Liver (tissue), 9 donors: ENCODE results near the gene MGAT1. TPM values are rescaled to one million over a fixed set of nuclear protein-coding genes. Genes with fewer than 3 reads are reported as not detected.
A peak's percentile ranks its signal among the peaks of the same experiment; 100 is the strongest.
"Not testable (repeated sequence)": the region's sequence is repeated elsewhere in the genome, so short reads cannot be mapped to it uniquely, and the experiment has no call there.

Experiments used
- DNase-seq: peaks from one replicate; pipeline ENCODE4 v3.0.0-alpha.2; 2017; ENCODE audit warnings: low spot score
- H3K27ac ChIP-seq, 2 donors: one replicate each; pipeline ENCODE4 v1.7.0; 2013; ENCODE audit warnings: inconsistent platforms in 2 of 2, low read length in 2 of 2, control low read depth in 1 of 2, low read depth in 1 of 2, mild to moderate bottlenecking in 1 of 2
- H3K27me3 ChIP-seq, 4 donors: one replicate each; pipeline versions ENCODE4 v1.6.1 to v1.7.0; 2013; ENCODE audit warnings: low read length in 3 of 4, inconsistent platforms in 1 of 4, mild to moderate bottlenecking in 1 of 4, moderate library complexity in 1 of 4; ENCODE audit not compliant: control insufficient read depth in 4 of 4, insufficient read depth in 4 of 4
- H3K36me3 ChIP-seq, 4 donors: one replicate each; pipeline versions ENCODE4 v1.6.1 to v1.7.0; 2013; ENCODE audit warnings: low read length in 3 of 4, mild to moderate bottlenecking in 3 of 4, low read depth in 1 of 4, moderate library complexity in 1 of 4; ENCODE audit not compliant: control insufficient read depth in 4 of 4, insufficient read depth in 3 of 4
- H3K4me1 ChIP-seq, 4 donors: one replicate each; pipeline versions ENCODE4 v1.6.1 to v1.7.0; 2013; ENCODE audit warnings: low read length in 3 of 4, mild to moderate bottlenecking in 3 of 4, moderate library complexity in 1 of 4; ENCODE audit not compliant: control insufficient read depth in 4 of 4, insufficient read depth in 4 of 4
- H3K4me3 ChIP-seq, 3 donors: one replicate each; pipeline versions ENCODE4 v1.6.1 to v1.7.0; 2013; ENCODE audit warnings: low read length in 3 of 3, control low read depth in 1 of 3, low read depth in 1 of 3, mild to moderate bottlenecking in 1 of 3
- H3K9ac ChIP-seq, 2 donors: one replicate each; pipeline ENCODE4 v1.7.0; 2013; ENCODE audit warnings: low read length in 2 of 2, mild to moderate bottlenecking in 2 of 2, moderate library complexity in 2 of 2, control low read depth in 1 of 2, low read depth in 1 of 2
- H3K9me3 ChIP-seq, 4 donors: one replicate each; pipeline versions ENCODE4 v1.6.1 to v1.7.0; 2013; ENCODE audit warnings: low read length in 3 of 4; ENCODE audit not compliant: control insufficient read depth in 4 of 4
- ATF3 ChIP-seq: IDR thresholded peaks from 2 replicates; pipeline ENCODE4 v1.6.1; 2016; ENCODE audit warnings: antibody characterized with exemption
- CTCF ChIP-seq: fragments of 150-350 bp; IDR thresholded peaks from 2 replicates; pipeline ENCODE4 v1.5.1; 2017; ENCODE audit warnings: improper control_type of control experiment, low read depth, low read length; ENCODE audit not compliant: missing input control
- EGR1 ChIP-seq, 2 donors: IDR thresholded peaks; 2 replicates each; pipeline ENCODE4 v1.6.1; 2016 to 2018; ENCODE audit warnings: antibody characterized with exemption in 2 of 2, low read depth in 2 of 2
- GABPA ChIP-seq, 2 donors: IDR thresholded peaks in 1 of 2; conservative IDR thresholded peaks in 1 of 2; 2 replicates each; pipeline ENCODE4 v1.6.1; 2016; ENCODE audit warnings: antibody characterized with exemption in 2 of 2, mild to moderate bottlenecking in 1 of 2, moderate library complexity in 1 of 2
- HNF4A ChIP-seq, 2 donors: conservative IDR thresholded peaks; 2 replicates each; pipeline ENCODE4 v1.6.1; 2016; ENCODE audit warnings: antibody characterized with exemption in 2 of 2, mild to moderate bottlenecking in 2 of 2
- HNF4G ChIP-seq: IDR thresholded peaks from 2 replicates; pipeline ENCODE4 v1.6.1; 2016; ENCODE audit warnings: antibody characterized with exemption
- JUND ChIP-seq, 2 donors: IDR thresholded peaks; 2 replicates each; pipeline ENCODE4 v1.6.1; 2016; ENCODE audit warnings: antibody characterized with exemption in 2 of 2
- NR2F2 ChIP-seq: IDR thresholded peaks from 2 replicates; pipeline ENCODE4 v1.6.1; 2016; ENCODE audit warnings: antibody characterized with exemption
- RAD21 ChIP-seq, 2 donors: IDR thresholded peaks; 2 replicates each; pipeline ENCODE4 v1.6.1; 2016; ENCODE audit warnings: antibody characterized with exemption in 2 of 2, mild to moderate bottlenecking in 2 of 2
- REST ChIP-seq: IDR thresholded peaks from 2 replicates; pipeline ENCODE4 v1.6.1; 2016; ENCODE audit warnings: antibody characterized with exemption, mild to moderate bottlenecking
- SP1 ChIP-seq: IDR thresholded peaks from 2 replicates; pipeline ENCODE4 v1.6.1; 2018; ENCODE audit warnings: antibody characterized with exemption, mild to moderate bottlenecking
- TAF1 ChIP-seq: conservative IDR thresholded peaks from 2 replicates; pipeline ENCODE4 v1.6.1; 2016; ENCODE audit warnings: antibody characterized with exemption, mild to moderate bottlenecking
- WGBS: extraction: QIAGEN DNeasy Blood & Tissue Kit; methylation state at CpG from one replicate; pipeline ENCODE4 v1.1.7; 2013; 5-methylcytosine and 5-hydroxymethylcytosine counted together
- polyA plus RNA-seq, 2 donors: library from polyadenylated mRNA; stranded (reverse) in 1 of 2; unstranded in 1 of 2; fragments of 200-250 nt in 1 of 2; fragments of >200 nt in 1 of 2; fragmentation: Nextera tagmentation in 1 of 2; extraction: Ambion mirVana in 1 of 2; gene quantifications; one replicate each; pipeline versions ENCODE4 v1.2.1 to v1.2.3, GENCODE V29; 2013 to 2015
- total RNA-seq, 2 donors: library from RNA; depleted of rRNA; stranded (reverse); fragments of >200 nt; gene quantifications; one replicate each; pipeline ENCODE4 v1.2.3, GENCODE V29; 2014
- donor health status: healthy.
- donor health status: healthy.
- donor health status: healthy.
- donor health status: healthy.
- donor health status: healthy.

MGAT1 gene
- total and polyA plus RNA-seq, 4 donors, result 73.0 to 125 (median 97.7) TPM

GRCh38 chr5:180790524-180790923 is 12.1 kb downstream of the MGAT1 start:
- peaks cover 13 to 34% (median 26%) of the 10 kb centered on the region in 4 donors for H3K36me3 ChIP-seq
- no peak overlapping the region for H3K9ac ChIP-seq

GRCh38 chr5:180790020-180790419 is 12.6 kb downstream of the MGAT1 start:
- Histone ChIP-seq H3K27ac (no peak overlapping the region), H3K4me1 (peaks cover 2 to 17% (median 5%) of the 10 kb centered on the region in 4 donors), H3K9me3 (no peaks in the 10 kb centered on the region), H3K27me3 (no peaks in the 10 kb centered on the region), H3K4me3 (no peak overlapping the region), H3K9ac (no peak overlapping the region), H3K36me3 (peaks cover 13 to 34% (median 26%) of the 10 kb centered on the region in 4 donors)
- DNase-seq, result no peak
- peak in 1 of 2 donors; percentile 15 for TF ChIP-seq RAD21 (IDR thresholded peaks at IDR 0.05)
- no peak for TF ChIP-seq EGR1 (IDR thresholded peaks at IDR 0.05; ENCODE audit: low read depth in 2 of 2)
- WGBS, result 82% methylated on average over 8 of the region's 8 CpGs

More at GRCh38 chr5:180790524-180790923, 12.1 kb downstream of the MGAT1 start:
- Histone ChIP-seq H3K4me3 (no peak overlapping the region), H3K27me3 (no peaks in the 10 kb centered on the region), H3K27ac (no peak overlapping the region), H3K9me3 (no peaks in the 10 kb centered on the region), H3K4me1 (peaks cover 3 to 17% (median 5%) of the 10 kb centered on the region in 4 donors)
- 92% methylated on average over 6 of the region's 6 CpGs for WGBS
- DNase-seq, result no peak
- TF ChIP-seq HNF4A (conservative IDR thresholded peaks at IDR 0.05) (no peak), HNF4G (no peak), GABPA (IDR thresholded peaks at IDR 0.05 in 1 of 2, conservative IDR thresholded peaks at IDR 0.05 in 1 of 2) (no peak), CTCF (no peak), TAF1 (no peak), SP1 (no peak), JUND (IDR thresholded peaks at IDR 0.05) (no peak), NR2F2 (no peak), REST (no peak), ATF3 (no peak), EGR1 (IDR thresholded peaks at IDR 0.05; ENCODE audit: low read depth in 2 of 2) (no peak)

- 85% methylated on average over 19 of the region's 19 CpGs for WGBS
- H3K9me3 ChIP-seq, H3K9ac ChIP-seq, DNase-seq, H3K4me3 ChIP-seq, H3K27ac ChIP-seq, H3K27me3 ChIP-seq: not testable (repeated sequence)
- peaks cover 2 to 16% (median 5%) of the 10 kb centered on the region in 4 donors for H3K4me1 ChIP-seq
- H3K36me3 ChIP-seq, result peaks cover 13 to 32% (median 21%) of the 10 kb centered on the region in 4 donors
Observed at GRCh38 chr5:180788651-180789410, 13.8 kb downstream of the MGAT1 start.
